ENCODE data around the gene PAK4.

Gene PAK4

GRCh38 chr19:39224910-39225309 is 99.3 kb downstream of the PAK4 start:
- TF ChIP-seq TAF1 (IDR thresholded peaks at IDR 0.05; ENCODE audit: borderline replicate concordance, insufficient read depth, low read length) (no peak), POLR2AphosphoS5 (IDR thresholded peaks at IDR 0.05; ENCODE audit: low read depth, low read length) (no peak), SIN3A (IDR thresholded peaks at IDR 0.05; ENCODE audit: borderline replicate concordance, insufficient read depth, low read length) (no peak), FOXP2 (optimal IDR thresholded peaks at IDR 0.05; ENCODE audit: borderline replicate concordance, extremely low read depth, extremely low read length, insufficient read depth) (no peak)
- TF ChIP-seq, protein P1, sequence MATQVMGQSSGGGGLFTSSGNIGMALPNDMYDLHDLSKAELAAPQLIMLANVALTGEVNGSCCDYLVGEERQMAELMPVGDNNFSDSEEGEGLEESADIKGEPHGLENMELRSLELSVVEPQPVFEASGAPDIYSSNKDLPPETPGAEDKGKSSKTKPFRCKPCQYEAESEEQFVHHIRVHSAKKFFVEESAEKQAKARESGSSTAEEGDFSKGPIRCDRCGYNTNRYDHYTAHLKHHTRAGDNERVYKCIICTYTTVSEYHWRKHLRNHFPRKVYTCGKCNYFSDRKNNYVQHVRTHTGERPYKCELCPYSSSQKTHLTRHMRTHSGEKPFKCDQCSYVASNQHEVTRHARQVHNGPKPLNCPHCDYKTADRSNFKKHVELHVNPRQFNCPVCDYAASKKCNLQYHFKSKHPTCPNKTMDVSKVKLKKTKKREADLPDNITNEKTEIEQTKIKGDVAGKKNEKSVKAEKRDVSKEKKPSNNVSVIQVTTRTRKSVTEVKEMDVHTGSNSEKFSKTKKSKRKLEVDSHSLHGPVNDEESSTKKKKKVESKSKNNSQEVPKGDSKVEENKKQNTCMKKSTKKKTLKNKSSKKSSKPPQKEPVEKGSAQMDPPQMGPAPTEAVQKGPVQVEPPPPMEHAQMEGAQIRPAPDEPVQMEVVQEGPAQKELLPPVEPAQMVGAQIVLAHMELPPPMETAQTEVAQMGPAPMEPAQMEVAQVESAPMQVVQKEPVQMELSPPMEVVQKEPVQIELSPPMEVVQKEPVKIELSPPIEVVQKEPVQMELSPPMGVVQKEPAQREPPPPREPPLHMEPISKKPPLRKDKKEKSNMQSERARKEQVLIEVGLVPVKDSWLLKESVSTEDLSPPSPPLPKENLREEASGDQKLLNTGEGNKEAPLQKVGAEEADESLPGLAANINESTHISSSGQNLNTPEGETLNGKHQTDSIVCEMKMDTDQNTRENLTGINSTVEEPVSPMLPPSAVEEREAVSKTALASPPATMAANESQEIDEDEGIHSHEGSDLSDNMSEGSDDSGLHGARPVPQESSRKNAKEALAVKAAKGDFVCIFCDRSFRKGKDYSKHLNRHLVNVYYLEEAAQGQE (IDR thresholded peaks at IDR 0.05; ENCODE audit: insufficient read depth in 1 of 2, low read depth in 2 of 2, low read length in 2 of 2): no peak
